Lower leg skin (tissue), 3 donors: ENCODE results near the gene POT1.

Experiments
- CTCF ChIP-seq, 3 donors: fragments of 450-650 bp; IDR thresholded peaks; one replicate each; pipeline ENCODE4 v1.5.1; 2016; ENCODE audit warnings: antibody characterized with exemption in 3 of 3, mild to moderate bottlenecking in 3 of 3, moderate library complexity in 2 of 3
- POLR2A ChIP-seq, 2 donors: fragments of 450-650 bp; IDR thresholded peaks; one replicate each; pipeline ENCODE4 v1.6.1; 2016 to 2017; ENCODE audit warnings: antibody characterized with exemption in 2 of 2, mild to moderate bottlenecking in 1 of 2, moderate library complexity in 1 of 2

GRCh38 chr7:124792002-124792401, 137.6 kb downstream of the POT1 start:
- TF ChIP-seq CTCF (IDR thresholded peaks at IDR 0.05) (no peak), POLR2A (IDR thresholded peaks at IDR 0.05) (no peak)
